Fibroblast of upper back skin (primary cell): Measurements from ENCODE around the gene MICU1.

Source experiments
- DNase-seq: peaks from one replicate; pipeline ENCODE4 v3.0.0-alpha.2; 2013

Gene MICU1

GRCh38 chr10:72625276-72625607 is 637 bp downstream of the MICU1 start:
- DNase-seq, result no peak

- peak; percentile 13 for DNase-seq
Measured at GRCh38 chr10:72622271-72622670, 3.6 kb downstream of the MICU1 start.

- peak; percentile 28 for DNase-seq
Measured at GRCh38 chr10:72616716-72617115, 9.2 kb downstream of the MICU1 start.

GRCh38 chr10:72615970-72616369 is 9.9 kb downstream of the MICU1 start:
- DNase-seq, result no peak

- DNase-seq, result peak; percentile 34
Measured at GRCh38 chr10:72612203-72612826, 13.6 kb downstream of the MICU1 start.

- no peak for DNase-seq
Measured at GRCh38 chr10:72611783-72612182, 14.1 kb downstream of the MICU1 start.

- DNase-seq, result no peak
Measured at GRCh38 chr10:72610466-72610865, 15.4 kb downstream of the MICU1 start.

- peak; percentile 40 for DNase-seq
Measured at GRCh38 chr10:72605122-72605521, 20.8 kb downstream of the MICU1 start.

- DNase-seq, result no peak
Measured at GRCh38 chr10:72601144-72601543, 24.7 kb downstream of the MICU1 start.

- DNase-seq, result no peak
Measured at GRCh38 chr10:72598769-72599701, 26.8 kb downstream of the MICU1 start.

GRCh38 chr10:72597897-72598296 is 28.0 kb downstream of the MICU1 start:
- peak; percentile 74 for DNase-seq

- DNase-seq, result no peak
Measured at GRCh38 chr10:72595436-72595835, 30.4 kb downstream of the MICU1 start.

GRCh38 chr10:72593963-72594362 is 31.9 kb downstream of the MICU1 start:
- no peak for DNase-seq

GRCh38 chr10:72588266-72588665 is 37.6 kb downstream of the MICU1 start:
- DNase-seq, result no peak

GRCh38 chr10:72587568-72587967 is 38.3 kb downstream of the MICU1 start:
- DNase-seq, result no peak

- no peak for DNase-seq
Measured at GRCh38 chr10:72574636-72575035, 51.2 kb downstream of the MICU1 start.

GRCh38 chr10:72573079-72573478 is 52.8 kb downstream of the MICU1 start:
- no peak for DNase-seq

- peak; percentile 58 for DNase-seq
Measured at GRCh38 chr10:72567889-72568640, 57.8 kb downstream of the MICU1 start.

- DNase-seq, result peak; percentile 3
Measured at GRCh38 chr10:72567421-72567820, 58.5 kb downstream of the MICU1 start.

- DNase-seq, result peak; percentile 71
Measured at GRCh38 chr10:72564596-72564995, 61.3 kb downstream of the MICU1 start.

- no peak for DNase-seq
Measured at GRCh38 chr10:72563327-72563932, 62.4 kb downstream of the MICU1 start.

- no peak for DNase-seq
Measured at GRCh38 chr10:72561745-72562166, 64.1 kb downstream of the MICU1 start.

GRCh38 chr10:72557362-72557761 is 68.5 kb downstream of the MICU1 start:
- DNase-seq, result peak; percentile 29
